Chondrocyte (in vitro differentiated cells): ENCODE data around the gene ARRDC3. TPM values are rescaled to one million over a fixed set of nuclear protein-coding genes. Genes with fewer than 3 reads are reported as not detected.

Source experiments
- DNase-seq: peaks from one replicate; pipeline ENCODE4 v3.0.0; 2021; ENCODE audit warnings: mixed read lengths, low spot score
- H3K27ac Mint-ChIP-seq: one replicate; pipeline ENCODE4 v1.8.0; 2021; ENCODE audit warnings: mild to moderate bottlenecking, moderate library complexity, mixed read lengths; ENCODE audit not compliant: unreplicated experiment
- H3K27me3 Mint-ChIP-seq: 2 replicates; pipeline ENCODE4 v1.8.0; 2021; ENCODE audit warnings: low read depth, mixed read lengths
- H3K36me3 Mint-ChIP-seq: 2 replicates; pipeline ENCODE4 v1.8.0; 2021; ENCODE audit warnings: low read depth, mixed read lengths
- H3K4me1 Mint-ChIP-seq: 2 replicates; pipeline ENCODE4 v1.8.0; 2021; ENCODE audit warnings: low read depth, mild to moderate bottlenecking, mixed read lengths
- H3K4me3 Mint-ChIP-seq: one replicate; pipeline ENCODE4 v1.8.0; 2021; ENCODE audit warnings: mild to moderate bottlenecking, moderate library complexity, mixed read lengths; ENCODE audit not compliant: unreplicated experiment
- H3K9me3 Mint-ChIP-seq: 2 replicates; pipeline ENCODE4 v1.8.0; 2021; ENCODE audit warnings: low read depth, mixed read lengths
- total RNA-seq: library from RNA; stranded (reverse); gene quantifications from 3 replicates; pipeline ENCODE4 v1.2.1, GENCODE V29; 2021
- TF ChIP-seq, protein P1 (sequence below): fragments of 200-600 bp; sonication (generic); IDR thresholded peaks from 2 replicates; pipeline ENCODE4 v1.5.0; 2021; ENCODE audit warnings: antibody characterized with exemption, mild to moderate bottlenecking, moderate library complexity

ARRDC3 gene
- total RNA-seq, 1 donor from 2014 or later, result 27.6 TPM

DNA sequence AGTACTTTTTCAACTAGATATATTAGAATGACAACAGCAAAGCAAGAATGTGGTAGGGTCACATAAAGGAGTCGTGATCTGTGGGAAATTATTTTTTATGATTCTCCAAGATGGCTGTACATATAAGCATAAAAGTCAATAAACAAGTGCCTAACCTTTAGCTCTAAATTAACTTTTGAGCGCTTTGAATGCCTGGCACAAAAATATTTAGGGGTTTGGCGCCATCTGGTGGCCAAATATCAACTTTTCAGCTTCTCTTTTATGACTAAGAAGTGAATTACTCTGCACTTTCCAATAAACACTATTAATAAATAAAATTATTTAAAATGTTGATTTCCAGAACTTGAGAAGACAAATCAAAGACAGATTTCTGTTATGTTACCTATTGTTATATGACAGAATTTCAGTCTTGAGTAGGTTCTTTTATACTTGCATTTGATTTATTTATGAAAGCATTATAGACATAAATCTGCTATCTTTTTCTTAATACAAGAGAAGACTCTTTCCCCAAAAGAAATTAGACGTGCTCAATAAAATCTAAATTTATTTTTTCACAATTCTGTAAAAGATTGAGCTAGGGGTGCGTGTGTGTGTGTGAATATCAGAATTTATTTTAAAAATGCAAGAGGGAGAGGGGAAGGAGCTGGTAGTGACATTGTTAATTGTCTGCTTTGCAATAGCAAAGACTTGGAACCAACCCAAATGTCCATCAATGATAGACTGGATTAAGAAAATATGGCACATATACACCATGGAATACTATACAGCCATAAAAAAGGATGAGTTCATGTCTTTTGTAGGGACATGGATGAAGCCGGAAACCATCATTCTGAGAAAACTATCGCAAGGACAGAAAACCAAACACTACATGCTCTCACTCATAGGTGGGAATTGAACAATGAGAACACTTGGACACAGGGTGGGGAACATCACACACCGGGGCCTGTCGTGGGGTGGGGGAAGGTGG is 36.7 kb upstream of the ARRDC3 start:
- H3K27ac Mint-ChIP-seq, result no peak overlapping the region
- no peaks in the 10 kb centered on the region for H3K9me3 Mint-ChIP-seq
- H3K27me3 Mint-ChIP-seq, result no peaks in the 10 kb centered on the region
- no peaks in the 10 kb centered on the region for H3K4me1 Mint-ChIP-seq
- TF ChIP-seq, protein P1, sequence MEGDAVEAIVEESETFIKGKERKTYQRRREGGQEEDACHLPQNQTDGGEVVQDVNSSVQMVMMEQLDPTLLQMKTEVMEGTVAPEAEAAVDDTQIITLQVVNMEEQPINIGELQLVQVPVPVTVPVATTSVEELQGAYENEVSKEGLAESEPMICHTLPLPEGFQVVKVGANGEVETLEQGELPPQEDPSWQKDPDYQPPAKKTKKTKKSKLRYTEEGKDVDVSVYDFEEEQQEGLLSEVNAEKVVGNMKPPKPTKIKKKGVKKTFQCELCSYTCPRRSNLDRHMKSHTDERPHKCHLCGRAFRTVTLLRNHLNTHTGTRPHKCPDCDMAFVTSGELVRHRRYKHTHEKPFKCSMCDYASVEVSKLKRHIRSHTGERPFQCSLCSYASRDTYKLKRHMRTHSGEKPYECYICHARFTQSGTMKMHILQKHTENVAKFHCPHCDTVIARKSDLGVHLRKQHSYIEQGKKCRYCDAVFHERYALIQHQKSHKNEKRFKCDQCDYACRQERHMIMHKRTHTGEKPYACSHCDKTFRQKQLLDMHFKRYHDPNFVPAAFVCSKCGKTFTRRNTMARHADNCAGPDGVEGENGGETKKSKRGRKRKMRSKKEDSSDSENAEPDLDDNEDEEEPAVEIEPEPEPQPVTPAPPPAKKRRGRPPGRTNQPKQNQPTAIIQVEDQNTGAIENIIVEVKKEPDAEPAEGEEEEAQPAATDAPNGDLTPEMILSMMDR, result peak; percentile 98
- no peaks in the 10 kb centered on the region for H3K36me3 Mint-ChIP-seq
- H3K4me3 Mint-ChIP-seq, result no peak overlapping the region
- no peak for DNase-seq

DNA sequence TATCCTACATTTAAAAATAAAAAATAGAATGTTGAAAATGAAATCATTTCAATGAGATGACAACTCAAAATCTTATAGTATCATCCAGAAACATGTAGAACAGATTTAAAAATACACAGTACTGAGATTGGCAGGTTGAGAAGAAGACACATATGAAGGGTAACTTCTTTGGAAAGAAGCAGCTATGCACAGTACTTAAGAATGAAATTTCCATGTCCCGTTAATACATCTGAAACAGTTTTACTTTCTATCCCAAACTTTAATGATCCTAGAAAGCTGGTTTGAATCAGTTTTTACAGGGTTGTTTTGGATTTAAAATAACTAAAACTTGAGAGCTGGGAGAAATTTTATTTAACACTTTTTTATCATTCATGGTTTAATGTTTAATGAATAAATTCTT is 36.0 kb upstream of the ARRDC3 start:
- Mint-ChIP-seq H3K9me3 (no peaks in the 10 kb centered on the region), H3K27ac (no peak overlapping the region), H3K27me3 (no peaks in the 10 kb centered on the region), H3K4me1 (no peaks in the 10 kb centered on the region), H3K36me3 (no peaks in the 10 kb centered on the region), H3K4me3 (no peak overlapping the region)
- no peak for DNase-seq
- TF ChIP-seq, protein P1, result no peak

DNA sequence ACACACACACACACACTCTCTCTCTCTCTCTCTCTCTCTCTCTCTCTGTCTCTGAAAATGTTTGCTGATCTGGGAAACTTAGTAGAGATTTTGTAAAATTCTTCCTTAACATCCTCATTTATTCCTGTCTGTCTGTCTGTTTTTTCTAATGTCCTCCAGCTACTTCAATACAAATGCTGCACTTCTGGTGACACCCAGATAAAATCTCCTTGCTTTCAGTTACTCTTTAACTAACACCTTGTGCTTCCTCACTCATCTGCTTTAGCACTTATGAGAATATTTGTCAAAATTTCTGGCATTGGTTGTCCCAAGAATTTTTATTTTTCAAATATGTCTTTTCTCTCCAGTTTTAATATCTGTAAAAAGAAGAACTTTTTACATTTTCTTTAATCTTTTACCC is 35.0 kb upstream of the ARRDC3 start:
- no peaks in the 10 kb centered on the region for H3K36me3 Mint-ChIP-seq
- H3K27me3 Mint-ChIP-seq, result no peaks in the 10 kb centered on the region

DNA sequence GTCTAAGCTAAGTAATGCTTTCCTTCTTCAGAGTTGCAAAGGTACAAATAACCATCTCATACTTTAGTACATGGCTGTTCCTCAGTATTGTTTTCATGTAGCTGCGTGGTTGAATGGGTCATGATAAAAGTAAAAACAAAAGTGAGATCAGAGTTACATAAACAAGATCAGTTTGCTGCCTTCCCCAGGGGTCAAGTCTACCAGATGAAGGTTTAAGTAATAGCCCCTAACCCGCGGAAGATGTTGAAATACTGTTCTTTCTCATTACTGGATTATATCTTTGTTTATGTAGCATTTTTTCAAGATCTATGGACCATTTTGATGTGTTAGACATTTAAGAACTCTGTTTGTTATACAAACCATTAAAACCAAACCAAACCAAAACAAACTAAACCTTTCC is 34.1 kb upstream of the ARRDC3 start:
- no peak overlapping the region for H3K4me3 Mint-ChIP-seq
- H3K36me3 Mint-ChIP-seq, result no peaks in the 10 kb centered on the region
- no peaks in the 10 kb centered on the region for H3K27me3 Mint-ChIP-seq
- no peak overlapping the region for H3K27ac Mint-ChIP-seq
- TF ChIP-seq, protein P1, result no peak
- no peak for DNase-seq
- H3K9me3 Mint-ChIP-seq, result no peaks in the 10 kb centered on the region
- H3K4me1 Mint-ChIP-seq, result no peaks in the 10 kb centered on the region

More for the DNA sequence above, 35.0 kb upstream of the ARRDC3 start:
- Mint-ChIP-seq H3K27ac (no peak overlapping the region), H3K4me1 (no peaks in the 10 kb centered on the region), H3K4me3 (no peak overlapping the region), H3K9me3 (no peaks in the 10 kb centered on the region)
- no peak for DNase-seq
- TF ChIP-seq, protein P1, result no peak

DNA sequence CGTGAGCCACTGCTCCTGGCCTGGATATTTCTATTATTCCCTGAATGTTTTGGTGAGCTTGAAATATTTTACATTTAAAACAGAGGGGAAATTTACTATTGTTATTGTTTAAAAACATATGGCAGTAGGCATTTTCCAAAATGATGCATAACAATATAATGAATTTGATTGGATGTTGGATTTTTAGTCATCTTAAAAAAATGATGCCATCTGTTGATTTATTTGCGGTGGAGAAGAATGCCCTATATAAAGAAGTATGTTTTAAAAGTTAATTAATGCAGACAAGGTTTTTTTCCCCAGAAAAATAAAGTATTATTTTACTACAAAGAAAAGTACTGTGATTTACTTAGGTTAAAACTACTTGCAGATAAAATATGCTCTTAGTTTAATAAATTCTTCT is 33.4 kb upstream of the ARRDC3 start:
- no peaks in the 10 kb centered on the region for H3K4me1 Mint-ChIP-seq

More for the DNA sequence above, 33.4 kb upstream of the ARRDC3 start:
- TF ChIP-seq, protein P1, result no peak
- no peaks in the 10 kb centered on the region for H3K36me3 Mint-ChIP-seq
- H3K4me3 Mint-ChIP-seq, result no peak overlapping the region
- no peaks in the 10 kb centered on the region for H3K9me3 Mint-ChIP-seq
- H3K27ac Mint-ChIP-seq, result no peak overlapping the region
- no peaks in the 10 kb centered on the region for H3K27me3 Mint-ChIP-seq
- DNase-seq, result no peak
